Endothelial cell of umbilical vein (primary cell): Measurements from ENCODE around the gene TRPV2. TPM values are rescaled to one million over a fixed set of nuclear protein-coding genes. Genes with fewer than 3 reads are reported as not detected.

Source experiments
- BruUV-seq: library from RNA; stranded (reverse); fragments of 400-500 nt; replicated peaks from 2 replicates; lab custom pipeline; 2021; lab: Mats Ljungman, UMichigan
- CTCF ChIA-PET: fragments of 300-600, 350-600 bp; sonication (Branson Sonifier 250); formaldehyde crosslinking; loops from one replicate; lab custom pipeline; 2021; ENCODE audit warnings: antibody characterized with exemption, inconsistent platforms; lab: Charles Lee
- POLR2A ChIA-PET: fragments of 300-600, 350-600 bp; sonication (Branson Sonifier 250); formaldehyde crosslinking; loops from one replicate; lab custom pipeline; 2021; ENCODE audit warnings: antibody characterized with exemption, inconsistent platforms; lab: Charles Lee
- DNase-seq: peaks from one replicate; pipeline ENCODE4 v3.0.0-alpha.2; 2011; ENCODE audit warnings: low read depth, low spot score
- FAIRE-seq: peaks from 2 replicates; lab custom pipeline; 2011; peaks lifted over from hg19 to GRCh38; lab: Jason Lieb, UNC
- H2AFZ ChIP-seq: 2 replicates; pipeline ENCODE4 v1.6.0; 2012; ENCODE audit warnings: low read depth, low read length, control low read depth, inconsistent platforms
- H3K27ac ChIP-seq: 2 replicates; pipeline ENCODE4 v1.5.1; 2011; ENCODE audit warnings: low read depth, mild to moderate bottlenecking, control low read depth, low read length, moderate library complexity; ENCODE audit not compliant: insufficient read depth
- H3K27me3 ChIP-seq, 2 experiments: 2 replicates each; pipeline versions ENCODE4 v1.6.0 to v1.6.1; 2011; ENCODE audit warnings: low read length in 2 of 2, mixed read lengths in 1 of 2; ENCODE audit not compliant: control insufficient read depth in 2 of 2, insufficient read depth in 2 of 2
- H3K36me3 ChIP-seq, 2 experiments: 2 replicates in 1 of 2; 3 replicates in 1 of 2; pipeline ENCODE4 v1.5.1; 2011; ENCODE audit warnings: low read length in 2 of 2, mild to moderate bottlenecking in 1 of 2, moderate library complexity in 1 of 2; ENCODE audit not compliant: control insufficient read depth in 2 of 2, insufficient read depth in 2 of 2; ENCODE audit errors: extremely low read depth in 1 of 2
- H3K4me1 ChIP-seq: 3 replicates; pipeline ENCODE4 v1.5.1; 2011; ENCODE audit warnings: mild to moderate bottlenecking, low read length; ENCODE audit not compliant: control insufficient read depth, insufficient read depth; ENCODE audit errors: extremely low read depth
- H3K4me2 ChIP-seq: 2 replicates; pipeline ENCODE4 v1.6.1; 2011; ENCODE audit warnings: low read length, control low read depth, mixed read lengths; ENCODE audit not compliant: insufficient read depth
- H3K4me3 ChIP-seq, 3 experiments: fragments of 200-600 bp in 1 of 3; sonication (generic), shearing (Covaris generic) in 1 of 3; replicated peaks in 1 of 3; 2 replicates each; pipeline ENCODE4 v1.5.1; 2011 to 2016; ENCODE audit warnings: control low read depth in 3 of 3, low read length in 3 of 3, mild to moderate bottlenecking in 2 of 3, inconsistent platforms in 1 of 3, low read depth in 1 of 3, moderate library complexity in 1 of 3; ENCODE audit not compliant: insufficient read depth in 1 of 3
- H3K79me2 ChIP-seq: 2 replicates; pipeline ENCODE4 v1.6.0; 2012; ENCODE audit warnings: low read length, inconsistent platforms; ENCODE audit not compliant: control insufficient read depth, insufficient read depth
- H3K9ac ChIP-seq: replicated peaks from 2 replicates; pipeline ENCODE3; 2011; ENCODE audit warnings: low read length, control low read depth; ENCODE audit not compliant: insufficient read depth; ENCODE audit errors: extremely low read depth
- H3K9me1 ChIP-seq: replicated peaks from 3 replicates; pipeline ENCODE4 v1.6.0; 2011; ENCODE audit warnings: mild to moderate bottlenecking, low read length; ENCODE audit not compliant: control insufficient read depth, insufficient read depth; ENCODE audit errors: extremely low read depth
- H3K9me3 ChIP-seq: replicated peaks from 2 replicates; pipeline ENCODE4 v1.5.1; 2012; ENCODE audit warnings: low read length, inconsistent platforms; ENCODE audit not compliant: control insufficient read depth, insufficient read depth
- H4K20me1 ChIP-seq: replicated peaks from 2 replicates; pipeline ENCODE3; 2011; ENCODE audit warnings: mild to moderate bottlenecking, low read length; ENCODE audit not compliant: control insufficient read depth, insufficient read depth; ENCODE audit errors: extremely low read depth
- EZH2 ChIP-seq: IDR thresholded peaks from 2 replicates; pipeline ENCODE4 v1.6.1; 2012; ENCODE audit warnings: borderline replicate concordance, low read depth, mild to moderate bottlenecking, moderate library complexity, low read length, inconsistent platforms; ENCODE audit not compliant: severe bottlenecking
- FOS ChIP-seq: IDR thresholded peaks from 2 replicates; pipeline ENCODE4 v1.6.1; 2011; ENCODE audit warnings: mild to moderate bottlenecking, low read length, moderate library complexity, borderline replicate concordance; ENCODE audit not compliant: insufficient read depth
- GATA2 ChIP-seq: IDR thresholded peaks from 2 replicates; pipeline ENCODE4 v1.7.0; 2011; ENCODE audit warnings: low read depth, mild to moderate bottlenecking, moderate library complexity, mixed read lengths, low read length; ENCODE audit not compliant: insufficient read length, insufficient read depth
- JUN ChIP-seq: IDR thresholded peaks from 2 replicates; pipeline ENCODE4 v1.6.1; 2011; ENCODE audit warnings: borderline replicate concordance, low read depth; ENCODE audit not compliant: insufficient read length, insufficient read depth
- MYC ChIP-seq: IDR thresholded peaks from one replicate; pipeline ENCODE4 v1.6.1; 2011; ENCODE audit warnings: mild to moderate bottlenecking, low read depth, low read length
- POLR2A ChIP-seq: IDR thresholded peaks from 2 replicates; pipeline ENCODE4 v1.6.1; 2012; ENCODE audit warnings: low read depth, mild to moderate bottlenecking, control low read depth, low read length
- POLR2AphosphoS5 ChIP-seq: IDR thresholded peaks from 2 replicates; pipeline ENCODE4 v1.6.1; 2012; ENCODE audit warnings: low read depth, mild to moderate bottlenecking, control low read depth, low read length, moderate library complexity; ENCODE audit not compliant: insufficient read depth
- dilution Hi-C: fragments of 300-500 bp; cut with MboI; formaldehyde crosslinking; loops from one replicate; pipeline ENCODE4 v1.15.0; 2019; ENCODE audit warnings: low sequenced_read_pairs; ENCODE audit not compliant: extremely low pct_ligation_motif_present
- intact Hi-C: fragments of 100-400 bp; cut with micrococcal nuclease; formaldehyde crosslinking; loops from one replicate; pipeline ENCODE4 v1.10.0; 2022
- polyA plus RNA-seq, 4 experiments: library from polyadenylated mRNA; depleted of rRNA in 3 of 4; stranded (reverse) in 3 of 4; unstranded in 1 of 4; fragments of >200 nt; gene quantifications; 2 replicates each; pipeline versions ENCODE4 v1.2.1 to v1.2.3, GENCODE V29; 2011 to 2012; ENCODE audit warnings: missing spikeins in 1 of 4
- total RNA-seq: library from RNA; stranded (reverse); gene quantifications from 2 replicates; pipeline ENCODE4 v1.2.3, GENCODE V29; 2021
- TF ChIP-seq, protein P1 (sequence below): IDR thresholded peaks from 2 replicates; pipeline ENCODE4 v1.6.1; 2011; ENCODE audit not compliant: insufficient read depth, insufficient read length
- TF ChIP-seq, protein P2 (sequence below), 2 donors: IDR thresholded peaks; 1 replicate in 1 of 2; 2 replicates in 1 of 2; pipeline ENCODE4 v1.5.1; 2011; ENCODE audit warnings: low read length in 2 of 2, mild to moderate bottlenecking in 2 of 2, moderate library complexity in 2 of 2, control low read depth in 1 of 2, inconsistent platforms in 1 of 2, low read depth in 1 of 2; ENCODE audit not compliant: insufficient read depth in 1 of 2; ENCODE audit errors: extremely low read depth in 1 of 2

The TRPV2 gene
- total and polyA plus RNA-seq, 2 donors (not counting 3 experiments of a cell fraction or from before 2014, with no cell fraction given) = 4.2 to 10.6 TPM

DNA sequence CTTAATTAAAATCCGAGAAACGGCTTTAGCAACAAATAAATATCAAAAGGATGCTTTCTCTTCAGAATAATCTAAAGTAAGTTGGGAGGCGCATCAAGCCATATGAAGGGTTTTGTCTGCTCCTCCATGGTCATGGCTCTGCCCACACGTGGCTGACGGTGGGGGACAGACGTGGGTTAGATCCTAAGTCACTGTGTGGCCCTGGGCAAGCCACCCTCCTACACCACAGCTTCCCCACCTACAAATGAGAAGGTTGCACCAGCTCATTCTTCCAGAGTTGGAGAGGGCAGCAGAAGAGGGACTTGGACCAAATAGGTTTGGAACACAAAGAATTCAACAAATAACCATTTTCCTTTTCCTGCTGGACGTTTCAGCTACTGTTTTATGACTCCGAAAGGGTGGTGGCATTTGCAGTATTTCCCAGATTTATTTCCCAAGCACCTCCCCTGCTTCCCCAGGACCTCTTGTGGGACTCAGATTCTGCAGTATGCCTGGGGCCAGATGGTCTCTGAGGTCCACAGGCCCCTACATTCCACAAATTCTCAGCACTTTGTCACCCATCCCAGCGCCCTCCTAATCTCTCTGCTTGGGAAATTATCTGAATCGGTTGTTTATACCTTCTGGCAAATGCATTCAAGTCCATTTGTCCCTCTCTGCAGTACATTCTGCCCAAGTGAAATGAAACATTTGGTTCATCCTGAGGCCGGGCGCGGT lies 58.8 kb downstream of the TRPV2 start:
- dilution Hi-C loops = no loop called here
- FAIRE-seq (no peak), DNase-seq (no peak)
- H3K9me3 ChIP-seq = no peaks in the 10 kb centered on the region
- BruUV-seq = no TSS peak
- TF ChIP-seq, protein P1, sequence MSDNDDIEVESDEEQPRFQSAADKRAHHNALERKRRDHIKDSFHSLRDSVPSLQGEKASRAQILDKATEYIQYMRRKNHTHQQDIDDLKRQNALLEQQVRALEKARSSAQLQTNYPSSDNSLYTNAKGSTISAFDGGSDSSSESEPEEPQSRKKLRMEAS = no peak
- TF ChIP-seq EZH2 (no peak), MYC (no peak), POLR2A (no peak), POLR2AphosphoS5 (no peak), FOS (no peak), JUN (no peak), GATA2 (no peak)
- TF ChIP-seq, protein P2, sequence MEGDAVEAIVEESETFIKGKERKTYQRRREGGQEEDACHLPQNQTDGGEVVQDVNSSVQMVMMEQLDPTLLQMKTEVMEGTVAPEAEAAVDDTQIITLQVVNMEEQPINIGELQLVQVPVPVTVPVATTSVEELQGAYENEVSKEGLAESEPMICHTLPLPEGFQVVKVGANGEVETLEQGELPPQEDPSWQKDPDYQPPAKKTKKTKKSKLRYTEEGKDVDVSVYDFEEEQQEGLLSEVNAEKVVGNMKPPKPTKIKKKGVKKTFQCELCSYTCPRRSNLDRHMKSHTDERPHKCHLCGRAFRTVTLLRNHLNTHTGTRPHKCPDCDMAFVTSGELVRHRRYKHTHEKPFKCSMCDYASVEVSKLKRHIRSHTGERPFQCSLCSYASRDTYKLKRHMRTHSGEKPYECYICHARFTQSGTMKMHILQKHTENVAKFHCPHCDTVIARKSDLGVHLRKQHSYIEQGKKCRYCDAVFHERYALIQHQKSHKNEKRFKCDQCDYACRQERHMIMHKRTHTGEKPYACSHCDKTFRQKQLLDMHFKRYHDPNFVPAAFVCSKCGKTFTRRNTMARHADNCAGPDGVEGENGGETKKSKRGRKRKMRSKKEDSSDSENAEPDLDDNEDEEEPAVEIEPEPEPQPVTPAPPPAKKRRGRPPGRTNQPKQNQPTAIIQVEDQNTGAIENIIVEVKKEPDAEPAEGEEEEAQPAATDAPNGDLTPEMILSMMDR (IDR thresholded peaks at IDR 0.05; ENCODE audit: extremely low read depth in 1 of 2, insufficient read depth in 1 of 2, low read depth in 1 of 2, low read length in 2 of 2) = no peak
- no peak overlapping the region for H3K9ac ChIP-seq
- H2AFZ ChIP-seq = no peak overlapping the region
- CTCF ChIA-PET = interaction anchor here (1.3 to 2.3 kb wide), 2 partner anchors 10 to 21 kb away, joined by 5 to 9 read pairs; no protein-coding TSS in a partner anchor
- no peaks in the 10 kb centered on the region for H4K20me1 ChIP-seq
- no peaks in the 10 kb centered on the region for H3K36me3 ChIP-seq
- peaks cover 23% of the 10 kb centered on the region for H3K4me1 ChIP-seq
- H3K27ac ChIP-seq = no peak overlapping the region
- H3K9me1 ChIP-seq = no peaks in the 10 kb centered on the region
- H3K4me3 ChIP-seq = no peak overlapping the region
- POLR2A ChIA-PET = no interaction called here
- intact Hi-C loops = no loop called here
- no peak overlapping the region for H3K4me2 ChIP-seq
- H3K27me3 ChIP-seq = no peaks in the 10 kb centered on the region
- no peaks in the 10 kb centered on the region for H3K79me2 ChIP-seq
